Stimulated activated memory B cell treated with anti-CD40 and anti-IgM and Interleukin-4, amounts not matched to agents 10 μg/mL and 1 μg/mL and 100 μg/mL, for 72 hours (primary cell): ENCODE data around the gene TNC.

ENCODE experiments used
- ATAC-seq: fragments of 150-1000 bp; cut with Tn5 transposase; 2 replicates; pipeline ENCODE4 v1.10.0; 2021
- H3K27ac Mint-ChIP-seq: one replicate; pipeline ENCODE4 v1.8.0; 2022; ENCODE audit warnings: mild to moderate bottlenecking, mixed read lengths
- H3K27me3 Mint-ChIP-seq: one replicate; pipeline ENCODE4 v1.8.0; 2022; ENCODE audit warnings: mixed read lengths
- H3K36me3 Mint-ChIP-seq: one replicate; pipeline ENCODE4 v1.8.0; 2022; ENCODE audit warnings: mixed read lengths
- H3K4me1 Mint-ChIP-seq: one replicate; pipeline ENCODE4 v1.8.0; 2022; ENCODE audit warnings: mixed read lengths
- H3K4me3 Mint-ChIP-seq: one replicate; pipeline ENCODE4 v1.8.0; 2022; ENCODE audit warnings: mild to moderate bottlenecking, moderate library complexity, mixed read lengths
- H3K9me3 Mint-ChIP-seq: one replicate; pipeline ENCODE4 v1.8.0; 2022; ENCODE audit warnings: mixed read lengths

TNC gene

DNA sequence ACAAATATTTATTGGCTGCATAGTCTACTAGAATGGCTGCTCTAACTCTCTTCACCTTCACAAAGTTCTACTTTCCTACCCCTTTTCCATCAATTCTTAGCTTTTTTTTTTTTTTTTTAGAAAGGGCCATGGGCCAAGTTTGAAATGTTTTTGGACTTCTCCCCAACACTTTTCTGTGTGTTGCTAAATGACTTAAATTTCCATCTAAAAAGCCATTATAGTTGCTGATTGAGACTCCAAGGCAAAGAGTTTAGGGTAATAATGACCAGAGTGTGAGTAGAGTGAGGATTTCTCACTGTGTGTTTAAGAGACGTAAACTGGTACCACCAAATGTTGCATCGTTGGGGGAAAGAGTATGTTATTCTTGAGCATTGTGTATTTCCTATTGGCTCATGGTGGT, 24.4 kb downstream of the TNC start:
- Mint-ChIP-seq H3K27ac (no peak overlapping the region), H3K27me3 (peaks cover 26% of the 10 kb centered on the region), H3K4me1 (no peaks in the 10 kb centered on the region), H3K4me3 (no peak overlapping the region), H3K36me3 (no peaks in the 10 kb centered on the region), H3K9me3 (no peaks in the 10 kb centered on the region)
- no peak for ATAC-seq

DNA sequence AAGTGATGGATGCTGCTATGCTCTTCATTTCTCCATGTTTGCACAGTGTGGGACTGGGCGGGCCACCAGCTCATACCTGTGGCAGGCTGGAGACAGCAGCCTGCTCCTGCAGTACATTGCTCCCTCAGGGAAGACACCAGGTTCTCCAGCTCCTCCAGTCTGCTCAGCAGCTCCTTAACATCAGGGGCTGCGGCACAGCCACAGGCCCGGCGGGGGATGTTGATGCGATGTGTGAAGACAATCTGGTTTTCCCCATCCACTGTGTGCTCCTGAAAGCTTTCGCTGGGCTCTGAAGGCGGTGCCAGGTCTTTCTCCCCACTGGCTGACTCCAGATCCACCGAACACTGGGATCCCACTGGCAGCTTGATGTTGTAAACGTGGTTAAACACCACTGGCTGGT, 27.5 kb downstream of the TNC start:
- no peaks in the 10 kb centered on the region for H3K4me1 Mint-ChIP-seq
- no peaks in the 10 kb centered on the region for H3K9me3 Mint-ChIP-seq
- H3K36me3 Mint-ChIP-seq, result no peaks in the 10 kb centered on the region
- H3K27me3 Mint-ChIP-seq, result peaks cover 9% of the 10 kb centered on the region
- H3K4me3 Mint-ChIP-seq, result no peak overlapping the region
- H3K27ac Mint-ChIP-seq, result no peak overlapping the region
- no peak for ATAC-seq

DNA sequence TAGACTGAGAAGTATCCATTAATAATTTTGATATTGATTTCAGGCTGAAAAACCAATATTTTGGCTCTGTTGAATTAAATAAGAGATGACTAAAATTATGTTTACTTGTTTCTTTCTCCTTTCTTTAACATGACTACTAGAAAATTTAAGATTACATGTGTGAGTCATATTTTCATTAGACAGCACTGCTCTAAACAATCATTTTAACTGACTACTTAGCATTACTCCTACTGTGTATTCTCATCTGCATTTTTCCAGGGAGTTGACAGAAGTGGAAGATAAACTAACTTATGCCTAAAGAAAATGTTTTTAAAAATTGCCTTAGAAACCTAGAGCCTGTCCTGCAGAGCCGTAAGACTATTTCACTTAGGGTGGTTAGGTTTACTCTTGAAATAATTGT, 29.1 kb downstream of the TNC start:
- Mint-ChIP-seq H3K4me1 (no peaks in the 10 kb centered on the region), H3K36me3 (no peaks in the 10 kb centered on the region), H3K9me3 (no peaks in the 10 kb centered on the region), H3K27me3 (no peaks in the 10 kb centered on the region), H3K4me3 (no peak overlapping the region), H3K27ac (no peak overlapping the region)
- no peak for ATAC-seq

DNA sequence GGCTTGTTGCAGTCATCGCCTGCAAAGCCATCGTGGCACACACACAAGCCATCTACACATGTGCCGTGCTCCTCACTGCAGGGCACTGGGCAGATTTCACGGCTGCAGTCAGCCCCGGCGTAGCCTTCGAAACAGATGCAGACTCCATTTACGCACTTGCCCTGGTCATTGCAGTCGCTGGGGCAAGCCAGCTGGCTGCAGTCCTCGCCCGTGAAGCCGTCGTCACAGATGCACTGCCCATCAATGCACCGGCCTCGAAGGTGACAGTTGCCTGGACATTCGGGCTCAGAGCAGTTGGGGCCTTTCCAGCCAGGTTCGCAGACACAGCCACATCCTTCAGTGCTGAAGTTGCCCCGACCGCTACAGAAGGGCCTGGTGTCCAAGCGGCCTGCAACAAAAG, 31.1 kb downstream of the TNC start:
- no peak overlapping the region for H3K4me3 Mint-ChIP-seq
- H3K9me3 Mint-ChIP-seq, result no peaks in the 10 kb centered on the region
- H3K27ac Mint-ChIP-seq, result no peak overlapping the region
- no peaks in the 10 kb centered on the region for H3K4me1 Mint-ChIP-seq
- ATAC-seq, result no peak
- H3K36me3 Mint-ChIP-seq, result no peaks in the 10 kb centered on the region
- no peaks in the 10 kb centered on the region for H3K27me3 Mint-ChIP-seq

DNA sequence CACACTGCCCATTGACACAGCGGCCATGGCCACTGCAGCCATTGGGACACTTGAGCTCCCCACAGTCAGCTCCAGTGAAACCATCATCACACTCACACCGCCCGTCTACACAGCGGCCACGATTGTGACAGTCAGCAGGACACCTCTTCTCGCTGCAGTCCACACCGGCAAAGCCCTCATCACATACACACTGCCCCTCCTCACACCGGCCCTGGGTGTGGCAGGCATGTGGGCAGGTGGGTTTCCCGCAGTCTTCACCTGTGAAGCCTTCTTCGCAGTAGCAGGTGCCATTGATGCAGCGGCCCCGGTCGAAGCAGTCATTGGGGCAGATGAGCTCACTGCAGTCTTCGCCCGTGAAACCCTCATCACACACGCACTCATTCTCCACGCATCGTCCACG, 31.5 kb downstream of the TNC start:
- Mint-ChIP-seq H3K4me1 (no peaks in the 10 kb centered on the region), H3K27ac (no peak overlapping the region), H3K36me3 (no peaks in the 10 kb centered on the region), H3K9me3 (no peaks in the 10 kb centered on the region), H3K27me3 (no peaks in the 10 kb centered on the region), H3K4me3 (no peak overlapping the region)
- ATAC-seq, result peak; percentile 27

DNA sequence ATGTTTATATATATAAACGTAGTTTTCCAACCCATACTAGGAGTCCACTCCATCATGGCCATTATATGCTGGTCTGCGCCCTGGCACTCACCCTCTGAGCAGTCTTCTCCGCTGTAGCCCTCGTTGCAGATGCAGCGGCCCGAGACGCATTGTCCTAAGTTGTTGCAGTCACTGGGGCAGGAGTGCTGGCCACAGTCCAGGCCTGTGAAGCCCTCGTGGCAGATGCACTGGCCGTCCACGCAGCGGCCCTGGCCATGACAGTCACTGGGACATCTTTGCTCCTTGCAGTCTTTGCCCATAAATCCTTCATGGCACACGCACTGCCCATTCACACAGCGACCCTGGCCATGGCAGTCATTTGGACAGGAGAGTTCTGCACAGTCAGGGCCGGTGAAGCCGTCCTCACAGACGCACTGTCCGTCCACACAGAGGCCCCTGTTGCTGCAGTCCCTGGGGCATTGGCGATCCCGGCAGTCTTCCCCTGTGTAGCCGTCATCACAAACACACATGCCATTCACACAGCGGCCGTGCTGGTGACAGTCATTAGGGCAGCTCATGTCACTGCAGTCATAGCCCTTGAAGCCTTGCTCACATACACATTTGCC, 32.1 kb downstream of the TNC start:
- ATAC-seq, result peak; percentile 14
- Mint-ChIP-seq H3K27ac (no peak overlapping the region), H3K9me3 (no peaks in the 10 kb centered on the region), H3K4me1 (no peaks in the 10 kb centered on the region), H3K27me3 (no peaks in the 10 kb centered on the region), H3K4me3 (no peak overlapping the region), H3K36me3 (no peaks in the 10 kb centered on the region)

DNA sequence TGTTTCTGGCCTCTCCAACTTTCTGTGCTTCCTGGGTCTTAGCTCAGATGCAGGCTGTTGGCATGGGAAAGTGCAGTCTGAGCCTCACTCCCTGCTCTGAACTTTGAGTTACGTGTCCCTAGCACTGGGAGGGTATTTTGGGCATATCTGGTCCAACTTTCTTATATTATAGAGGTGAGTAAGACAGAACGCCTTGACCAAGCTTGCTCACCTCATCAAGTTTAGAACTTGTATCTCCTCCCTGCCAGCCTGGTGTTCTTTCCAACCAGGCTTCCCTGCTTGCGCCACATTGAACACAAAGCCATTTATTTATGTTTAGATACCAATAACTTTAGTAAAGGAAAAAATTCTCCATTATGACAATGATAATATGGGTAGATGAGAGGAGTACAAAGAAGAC, 33.2 kb downstream of the TNC start:
- Mint-ChIP-seq H3K4me1 (no peaks in the 10 kb centered on the region), H3K4me3 (no peak overlapping the region), H3K36me3 (no peaks in the 10 kb centered on the region), H3K9me3 (no peaks in the 10 kb centered on the region), H3K27me3 (no peaks in the 10 kb centered on the region), H3K27ac (no peak overlapping the region)
- no peak for ATAC-seq

DNA sequence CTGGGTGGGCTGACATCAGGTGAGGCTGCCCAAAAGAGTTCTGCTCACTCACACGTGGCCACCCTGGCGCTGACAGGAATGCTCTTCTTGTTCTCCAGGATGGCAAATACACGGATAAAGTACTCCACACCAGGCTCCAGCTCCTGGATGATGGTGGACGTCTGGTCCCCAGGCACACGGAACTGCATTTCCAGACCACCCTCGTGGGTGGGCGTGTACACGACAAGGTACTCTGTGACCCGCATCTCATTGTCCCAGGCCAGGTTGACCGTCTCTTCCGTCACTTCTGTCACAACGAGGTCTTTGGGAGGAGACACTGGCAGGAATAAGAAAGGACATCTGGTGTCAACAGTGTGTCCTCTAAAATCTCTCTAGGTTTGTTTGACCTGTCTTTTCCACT, 33.8 kb downstream of the TNC start:
- H3K36me3 Mint-ChIP-seq, result no peaks in the 10 kb centered on the region
- no peak for ATAC-seq
- no peaks in the 10 kb centered on the region for H3K9me3 Mint-ChIP-seq
- H3K27me3 Mint-ChIP-seq, result no peaks in the 10 kb centered on the region
- no peak overlapping the region for H3K27ac Mint-ChIP-seq
- H3K4me1 Mint-ChIP-seq, result no peaks in the 10 kb centered on the region
- H3K4me3 Mint-ChIP-seq, result no peak overlapping the region

DNA sequence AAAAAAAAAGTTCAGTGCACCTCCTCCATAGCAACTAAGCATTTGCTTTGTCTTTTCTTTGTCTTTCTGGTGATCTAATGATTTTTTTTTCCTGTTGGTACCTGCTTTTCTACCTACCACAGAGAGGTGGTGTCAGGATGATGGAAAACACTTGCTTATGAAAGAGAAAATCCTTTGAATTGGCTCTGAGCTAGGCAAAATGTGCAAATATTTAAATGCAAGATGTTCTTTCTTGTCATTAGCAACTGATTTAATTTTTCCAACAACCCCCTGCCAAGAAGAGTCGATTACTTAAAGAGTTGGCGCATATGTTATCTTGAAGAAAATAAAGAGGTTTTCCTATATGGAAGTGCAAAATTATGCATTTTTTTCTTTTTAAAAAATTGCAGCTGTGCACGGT, 37.7 kb downstream of the TNC start:
- ATAC-seq, result no peak
- Mint-ChIP-seq H3K27ac (no peak overlapping the region), H3K27me3 (no peaks in the 10 kb centered on the region), H3K36me3 (no peaks in the 10 kb centered on the region), H3K4me3 (no peak overlapping the region), H3K4me1 (no peaks in the 10 kb centered on the region), H3K9me3 (no peaks in the 10 kb centered on the region)

DNA sequence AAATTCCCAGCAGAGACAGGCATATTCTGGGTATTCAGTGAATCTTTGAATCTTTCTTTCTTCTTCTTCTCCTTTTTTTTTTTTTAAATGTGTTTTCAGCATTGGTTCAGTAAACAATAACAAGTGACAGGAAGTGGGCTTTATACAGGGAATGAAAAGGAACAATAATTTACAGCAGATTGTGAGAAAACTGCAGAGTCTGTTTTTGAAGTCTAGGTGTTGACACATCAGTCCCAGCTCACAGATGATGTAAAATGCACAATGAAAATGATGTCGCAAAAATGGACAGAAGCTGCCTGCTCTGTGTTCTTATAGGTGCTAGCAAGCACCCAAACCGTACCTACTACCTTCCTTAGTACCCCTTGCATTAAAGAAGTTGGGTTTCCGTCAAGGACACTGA, 38.8 kb downstream of the TNC start:
- no peaks in the 10 kb centered on the region for H3K36me3 Mint-ChIP-seq
- ATAC-seq, result no peak
- H3K27me3 Mint-ChIP-seq, result no peaks in the 10 kb centered on the region
- no peak overlapping the region for H3K4me3 Mint-ChIP-seq
- H3K4me1 Mint-ChIP-seq, result no peaks in the 10 kb centered on the region
- no peak overlapping the region for H3K27ac Mint-ChIP-seq
- no peaks in the 10 kb centered on the region for H3K9me3 Mint-ChIP-seq

DNA sequence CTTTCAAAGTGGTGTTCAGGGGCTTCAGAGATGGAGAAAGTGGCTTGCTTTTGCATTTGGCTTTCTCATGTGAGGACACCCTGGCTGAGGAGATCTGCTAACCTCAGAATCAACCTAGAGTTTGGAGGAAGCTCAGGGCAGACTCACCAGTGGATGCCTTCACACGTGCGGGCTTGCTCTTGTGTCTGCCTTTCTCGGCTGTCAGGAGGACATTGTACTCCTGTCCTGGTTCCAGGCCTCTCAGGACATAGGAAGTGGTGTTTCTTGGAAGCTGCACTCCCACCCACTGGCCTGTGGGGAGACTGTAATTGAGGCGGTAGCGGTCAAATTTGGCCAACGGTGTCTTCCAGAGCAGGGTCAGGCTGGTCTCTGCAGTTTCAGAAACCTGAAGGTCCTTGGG, 44.5 kb downstream of the TNC start:
- Mint-ChIP-seq H3K27me3 (peaks cover 23% of the 10 kb centered on the region), H3K4me3 (no peak overlapping the region), H3K27ac (no peak overlapping the region), H3K9me3 (no peaks in the 10 kb centered on the region), H3K36me3 (no peaks in the 10 kb centered on the region), H3K4me1 (no peaks in the 10 kb centered on the region)
- ATAC-seq, result no peak

DNA sequence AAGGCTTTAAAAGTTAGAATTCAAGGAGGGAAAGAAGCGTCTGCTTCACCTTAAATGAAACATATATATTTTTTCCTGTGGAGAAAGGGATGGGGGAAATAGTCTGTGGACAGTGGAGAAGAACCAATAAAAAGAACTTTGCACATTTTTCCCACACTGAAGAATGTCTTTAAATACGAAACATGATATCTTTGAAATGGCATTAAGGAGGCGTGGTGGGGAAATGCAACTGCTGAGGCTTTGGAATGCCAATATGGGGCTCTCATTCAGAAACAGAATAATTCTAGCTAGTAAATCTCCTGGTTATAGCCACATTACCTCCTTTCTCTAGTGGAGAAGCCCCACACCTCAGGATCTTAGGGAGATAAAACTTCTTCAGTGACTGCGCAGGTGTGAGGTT, 46.8 kb downstream of the TNC start:
- H3K9me3 Mint-ChIP-seq, result no peaks in the 10 kb centered on the region
- no peaks in the 10 kb centered on the region for H3K36me3 Mint-ChIP-seq
- H3K27ac Mint-ChIP-seq, result no peak overlapping the region
- ATAC-seq, result no peak
- peaks cover 23% of the 10 kb centered on the region for H3K27me3 Mint-ChIP-seq
- no peak overlapping the region for H3K4me3 Mint-ChIP-seq
- no peaks in the 10 kb centered on the region for H3K4me1 Mint-ChIP-seq

DNA sequence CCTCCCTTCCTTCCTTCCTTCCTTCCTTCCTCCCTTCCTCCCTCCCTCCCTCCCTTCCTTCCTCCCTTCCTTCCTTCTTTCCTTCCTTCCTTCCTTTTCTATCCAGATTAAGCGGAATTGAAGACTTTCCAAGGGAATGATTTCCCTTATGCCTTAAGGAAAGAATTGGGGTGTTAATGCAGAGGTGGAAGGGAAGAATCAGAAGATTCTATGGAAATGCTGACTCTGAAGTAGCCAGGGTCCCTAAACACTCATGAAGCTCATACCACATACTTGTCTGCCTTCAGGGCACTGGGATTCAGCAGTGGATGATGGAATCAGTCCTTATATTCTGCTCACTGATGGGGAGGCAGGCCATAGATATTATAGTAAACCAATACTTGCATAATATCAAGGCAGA, 48.2 kb downstream of the TNC start:
- Mint-ChIP-seq H3K4me3 (no peak overlapping the region), H3K27me3 (peaks cover 23% of the 10 kb centered on the region), H3K27ac (no peak overlapping the region), H3K9me3 (no peaks in the 10 kb centered on the region), H3K4me1 (no peaks in the 10 kb centered on the region), H3K36me3 (no peaks in the 10 kb centered on the region)
- ATAC-seq, result no peak

DNA sequence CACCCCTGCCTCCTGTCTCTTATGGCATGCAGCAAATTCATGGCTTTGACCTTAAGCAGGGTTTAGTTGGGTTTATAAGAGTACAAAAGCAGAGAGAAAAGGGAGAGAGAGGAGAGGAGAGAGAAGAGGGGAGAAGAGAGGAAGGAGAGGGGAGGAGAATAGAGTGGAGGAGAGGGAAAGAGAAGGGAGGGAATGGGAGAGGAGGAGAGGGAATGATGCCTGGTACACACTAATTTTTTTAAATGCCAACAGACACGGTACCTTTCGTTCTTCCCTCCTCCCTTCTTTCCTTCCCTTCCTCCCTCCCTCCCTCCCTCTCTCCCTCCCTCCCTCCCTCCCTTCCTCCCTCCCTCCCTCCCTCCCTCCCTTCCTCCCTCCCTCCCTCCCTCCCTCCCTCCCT, 48.7 kb downstream of the TNC start:
- H3K36me3 Mint-ChIP-seq, result no peaks in the 10 kb centered on the region
- H3K4me1 Mint-ChIP-seq, result no peaks in the 10 kb centered on the region
- no peak overlapping the region for H3K4me3 Mint-ChIP-seq

DNA sequence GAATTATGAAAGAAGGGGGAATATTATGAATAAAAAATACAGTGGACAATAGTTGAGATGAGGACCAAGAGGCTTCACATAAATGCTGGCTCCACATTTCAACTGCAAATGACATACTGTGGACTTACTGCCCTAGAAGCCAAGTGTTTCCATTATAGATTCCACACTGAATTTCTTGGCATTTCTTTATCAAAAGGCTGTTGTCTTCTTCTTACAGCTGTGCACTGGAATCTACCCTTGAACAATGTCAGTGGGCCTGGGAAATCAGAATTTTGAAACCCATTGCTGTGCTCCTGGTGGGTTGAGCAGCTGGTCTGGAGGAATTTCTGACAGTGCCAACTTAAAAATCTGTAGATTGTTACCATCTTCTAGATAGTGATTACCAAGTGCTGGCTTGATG, 49.9 kb downstream of the TNC start:
- Mint-ChIP-seq H3K4me3 (no peak overlapping the region), H3K36me3 (no peaks in the 10 kb centered on the region), H3K27ac (no peak overlapping the region), H3K4me1 (no peaks in the 10 kb centered on the region), H3K27me3 (peaks cover 23% of the 10 kb centered on the region), H3K9me3 (no peaks in the 10 kb centered on the region)
- no peak for ATAC-seq

More for the DNA sequence above, 48.7 kb downstream of the TNC start:
- peaks cover 23% of the 10 kb centered on the region for H3K27me3 Mint-ChIP-seq
- no peaks in the 10 kb centered on the region for H3K9me3 Mint-ChIP-seq
- H3K27ac Mint-ChIP-seq, result no peak overlapping the region
- ATAC-seq, result no peak

DNA sequence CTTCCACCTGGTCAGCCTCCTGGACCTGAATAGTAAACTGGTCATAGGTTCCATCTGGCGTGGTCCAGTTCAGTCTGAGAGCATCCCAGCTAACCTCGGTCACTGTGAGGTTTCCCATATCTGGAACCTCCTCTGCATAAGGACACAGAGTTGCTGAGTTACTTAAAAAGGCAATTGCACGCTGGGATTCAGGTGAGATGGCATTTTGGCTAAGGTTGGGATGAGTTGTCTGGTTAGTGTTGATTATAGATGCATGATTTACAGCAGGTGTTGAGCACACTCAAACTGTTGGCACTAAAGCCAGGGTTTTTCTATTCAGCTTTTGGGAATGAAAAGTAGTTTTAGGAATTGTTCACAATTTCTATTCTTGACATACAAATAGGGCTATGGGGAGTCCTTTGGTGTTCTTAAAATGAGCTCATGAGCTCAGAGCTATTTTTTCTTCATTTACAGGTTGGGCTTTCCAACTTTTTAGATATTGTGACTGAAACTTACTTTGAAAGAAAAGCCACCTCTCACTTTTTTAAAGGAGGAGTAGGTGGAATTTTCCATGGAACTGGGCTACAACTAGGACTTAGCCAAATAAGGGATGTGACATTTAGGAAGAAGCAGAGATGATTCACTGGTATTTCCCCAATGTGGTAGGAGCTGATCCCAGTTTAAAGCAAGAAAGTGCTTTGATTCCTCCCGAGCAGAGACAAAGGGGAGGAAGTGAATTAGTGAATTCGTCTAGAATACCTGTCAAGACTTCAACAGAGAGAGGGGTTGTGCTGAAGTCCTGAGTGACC, 54.7 kb downstream of the TNC start:
- ATAC-seq, result no peak
- Mint-ChIP-seq H3K9me3 (no peaks in the 10 kb centered on the region), H3K4me3 (no peak overlapping the region), H3K36me3 (no peaks in the 10 kb centered on the region), H3K27ac (no peak overlapping the region), H3K4me1 (no peaks in the 10 kb centered on the region), H3K27me3 (peaks cover 20% of the 10 kb centered on the region)
